GM18909 (cell line): ENCODE results near the gene ARSB.
"Not testable (repeated sequence)": the region's sequence is repeated elsewhere in the genome, so short reads cannot be mapped to it uniquely, and the experiment has no call there.

ENCODE experiments used
- ATAC-seq: cut with Tn5 transposase; IDR thresholded peaks from one replicate; pipeline ENCODE4 v1.9.1; 2021; ENCODE audit warnings: mild to moderate bottlenecking; ENCODE audit not compliant: unreplicated experiment, poor library complexity

The ARSB gene

GRCh38 chr5:78855026-78855425 is 130.1 kb downstream of the ARSB start:
- ATAC-seq: no peak

GRCh38 chr5:78851891-78852290 is 133.2 kb downstream of the ARSB start:
- not testable (repeated sequence) for ATAC-seq

GRCh38 chr5:78845470-78845869 is 139.6 kb downstream of the ARSB start:
- ATAC-seq: no peak

GRCh38 chr5:78843436-78843835 is 141.7 kb downstream of the ARSB start:
- no peak for ATAC-seq

- no peak for ATAC-seq
These were observed 143.3 kb downstream of the ARSB start for GRCh38 chr5:78841767-78842166.

- no peak for ATAC-seq
These were observed 146.4 kb downstream of the ARSB start for GRCh38 chr5:78838753-78839152.

GRCh38 chr5:78837836-78838235 is 147.3 kb downstream of the ARSB start:
- ATAC-seq: no peak

- ATAC-seq: no peak
These were observed 149.9 kb downstream of the ARSB start for GRCh38 chr5:78835176-78835575.

- no peak for ATAC-seq
These were observed 151.8 kb downstream of the ARSB start for GRCh38 chr5:78833284-78833683.

- no peak for ATAC-seq
These were observed 154.5 kb downstream of the ARSB start for GRCh38 chr5:78830528-78831046.

GRCh38 chr5:78829811-78830527 is 155.1 kb downstream of the ARSB start:
- ATAC-seq: no peak

GRCh38 chr5:78827725-78828124 is 157.4 kb downstream of the ARSB start:
- no peak for ATAC-seq

- no peak for ATAC-seq
These were observed 160.3 kb downstream of the ARSB start for GRCh38 chr5:78824831-78825281.

GRCh38 chr5:78823196-78823595 is 161.9 kb downstream of the ARSB start:
- no peak for ATAC-seq

- ATAC-seq: no peak
These were observed 163.5 kb downstream of the ARSB start for GRCh38 chr5:78821536-78822021.

GRCh38 chr5:78819707-78820106 is 165.4 kb downstream of the ARSB start:
- no peak for ATAC-seq

GRCh38 chr5:78819166-78819565 is 165.9 kb downstream of the ARSB start:
- ATAC-seq: no peak

- no peak for ATAC-seq
These were observed 168.9 kb downstream of the ARSB start for GRCh38 chr5:78816143-78816765.

GRCh38 chr5:78813906-78814530 is 171.1 kb downstream of the ARSB start:
- ATAC-seq: no peak

GRCh38 chr5:78813286-78813685 is 171.8 kb downstream of the ARSB start:
- no peak for ATAC-seq

- ATAC-seq: no peak
These were observed 173.2 kb downstream of the ARSB start for GRCh38 chr5:78811866-78812265.
